ENCODE data around the gene GPR132. TPM values are rescaled to one million over a fixed set of nuclear protein-coding genes. Genes with fewer than 3 reads are reported as not detected.
"Not testable (repeated sequence)": the region's sequence is repeated elsewhere in the genome, so short reads cannot be mapped to it uniquely, and the experiment has no call there.

The GPR132 gene, protein sequence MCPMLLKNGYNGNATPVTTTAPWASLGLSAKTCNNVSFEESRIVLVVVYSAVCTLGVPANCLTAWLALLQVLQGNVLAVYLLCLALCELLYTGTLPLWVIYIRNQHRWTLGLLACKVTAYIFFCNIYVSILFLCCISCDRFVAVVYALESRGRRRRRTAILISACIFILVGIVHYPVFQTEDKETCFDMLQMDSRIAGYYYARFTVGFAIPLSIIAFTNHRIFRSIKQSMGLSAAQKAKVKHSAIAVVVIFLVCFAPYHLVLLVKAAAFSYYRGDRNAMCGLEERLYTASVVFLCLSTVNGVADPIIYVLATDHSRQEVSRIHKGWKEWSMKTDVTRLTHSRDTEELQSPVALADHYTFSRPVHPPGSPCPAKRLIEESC
- 10 to 100 TPM in 1 of 4 donors, 1 to 10 TPM in 1, under 1 TPM in 2; 0.20 to 11.6 (median 2.1) TPM for total RNA-seq

DNA sequence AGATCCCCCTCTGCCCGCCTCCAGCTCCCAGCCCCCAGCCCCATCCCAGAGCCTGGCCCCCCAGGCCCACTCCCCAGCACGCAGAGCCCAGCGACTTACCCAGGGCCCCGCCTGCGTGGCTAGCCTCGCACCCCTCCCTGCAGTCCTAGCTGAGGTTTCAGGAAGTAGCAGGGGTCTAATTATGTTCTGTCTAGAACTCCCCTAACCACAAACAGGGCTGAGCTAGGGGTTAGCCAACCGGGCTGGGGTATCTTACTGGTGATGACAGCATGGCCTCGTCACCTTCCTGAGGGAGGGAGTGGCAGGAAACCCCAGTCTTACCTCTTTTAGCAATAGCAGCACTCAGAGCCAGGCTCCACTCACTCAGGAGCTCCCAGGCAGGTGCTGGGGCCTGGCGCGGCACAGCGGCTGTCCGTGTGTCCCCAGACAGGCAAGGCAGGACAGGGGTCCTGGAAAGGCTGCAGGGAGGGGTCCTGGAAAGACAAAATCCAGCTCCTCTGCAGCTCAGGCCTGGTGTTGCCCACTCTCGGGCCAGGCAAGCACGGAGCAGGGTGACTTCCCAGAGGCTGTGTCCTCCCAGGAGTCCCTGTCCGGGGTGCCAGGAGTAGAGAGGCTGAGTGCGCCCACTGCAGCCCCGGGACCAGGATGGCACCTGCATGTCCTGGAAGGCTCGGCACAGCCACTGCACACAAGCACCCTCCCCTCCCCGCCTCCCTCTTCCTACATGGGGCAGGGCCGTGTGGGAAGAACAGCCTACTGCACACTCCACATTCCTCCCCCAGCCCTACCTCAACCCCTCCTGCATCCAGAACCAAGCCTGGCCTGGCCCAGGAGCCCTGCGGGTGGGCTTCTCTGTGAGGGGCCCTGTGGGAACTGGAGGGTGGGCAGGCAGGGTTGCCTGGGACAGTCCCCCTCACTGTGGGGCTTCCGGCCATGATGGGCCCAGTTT is at the start of gene GPR132:
Gene GPR132 (minus strand): TSS at position 151 of the 949 bp plus-strand sequence. CDS start 10,010 bp downstream, outside the sequence.
- Histone ChIP-seq H3K4me1 (peaks cover 0 to 19% (median 4%) of the 10 kb centered on the region in 4 donors), H3K4me3 (peak within 1 kb of the TSS in 2 of 4 donors; percentile 16 to 38), H3K9me3 (no peaks in the 10 kb centered on the region), H3K27ac (peak within 1 kb of the TSS; percentile 57 to 78 (median 75)), H3K27me3 (peaks cover 7% of the 10 kb centered on the region), H3K36me3 (no peaks in the 10 kb centered on the region)
- in situ Hi-C loops (cut with MboI; ENCODE audit: low pct_ligation_motif_present in 1 of 4, low pct_unique_long_range_greater_than_20kb in 1 of 4, low sequenced_read_pairs in 3 of 4), result no loop called here
- DNase-seq, result peak; percentile 76
- WGBS, 2 donors (ENCODE audit: low coverage in 1 of 2), result 63% methylated on average over 15 of the region's 22 CpGs; no CpG with 5 or more reads in 1 of the 2 donors
- intact Hi-C loops (cut with DNase I; ENCODE audit: low total_unique reads), result no loop called here
- TF ChIP-seq POLR2AphosphoS5 (IDR thresholded peaks at IDR 0.05) (peak in 2 of 3 donors; percentile 61 to 78), POLR2A (IDR thresholded peaks at IDR 0.05) (peak; percentile 76)
- TF ChIP-seq, protein P1, sequence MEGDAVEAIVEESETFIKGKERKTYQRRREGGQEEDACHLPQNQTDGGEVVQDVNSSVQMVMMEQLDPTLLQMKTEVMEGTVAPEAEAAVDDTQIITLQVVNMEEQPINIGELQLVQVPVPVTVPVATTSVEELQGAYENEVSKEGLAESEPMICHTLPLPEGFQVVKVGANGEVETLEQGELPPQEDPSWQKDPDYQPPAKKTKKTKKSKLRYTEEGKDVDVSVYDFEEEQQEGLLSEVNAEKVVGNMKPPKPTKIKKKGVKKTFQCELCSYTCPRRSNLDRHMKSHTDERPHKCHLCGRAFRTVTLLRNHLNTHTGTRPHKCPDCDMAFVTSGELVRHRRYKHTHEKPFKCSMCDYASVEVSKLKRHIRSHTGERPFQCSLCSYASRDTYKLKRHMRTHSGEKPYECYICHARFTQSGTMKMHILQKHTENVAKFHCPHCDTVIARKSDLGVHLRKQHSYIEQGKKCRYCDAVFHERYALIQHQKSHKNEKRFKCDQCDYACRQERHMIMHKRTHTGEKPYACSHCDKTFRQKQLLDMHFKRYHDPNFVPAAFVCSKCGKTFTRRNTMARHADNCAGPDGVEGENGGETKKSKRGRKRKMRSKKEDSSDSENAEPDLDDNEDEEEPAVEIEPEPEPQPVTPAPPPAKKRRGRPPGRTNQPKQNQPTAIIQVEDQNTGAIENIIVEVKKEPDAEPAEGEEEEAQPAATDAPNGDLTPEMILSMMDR (IDR thresholded peaks at IDR 0.05), result no peak

DNA sequence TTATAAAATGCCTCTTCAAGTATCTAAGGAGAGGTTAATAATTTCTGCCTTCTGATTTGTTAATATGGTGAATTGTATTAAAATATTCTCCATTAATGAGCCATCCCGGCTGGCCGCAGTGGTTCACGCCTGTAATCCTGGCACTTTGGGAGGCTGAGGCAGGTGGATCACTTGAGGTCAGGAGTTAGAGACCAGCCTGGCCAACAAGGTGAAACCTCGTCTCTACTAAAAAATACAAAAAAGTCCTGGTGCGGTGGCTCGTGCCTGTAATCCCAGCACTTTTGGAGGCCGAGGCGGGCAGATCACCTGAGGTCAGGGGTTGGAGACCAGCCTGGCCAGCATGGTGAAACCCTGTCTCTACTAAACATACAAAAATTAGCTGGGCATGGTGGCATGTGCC is 44.0 kb upstream of the GPR132 start:
- DNase-seq; H3K27ac ChIP-seq; intact Hi-C loops (cut with DNase I; ENCODE audit: low total_unique reads): not testable (repeated sequence)

DNA sequence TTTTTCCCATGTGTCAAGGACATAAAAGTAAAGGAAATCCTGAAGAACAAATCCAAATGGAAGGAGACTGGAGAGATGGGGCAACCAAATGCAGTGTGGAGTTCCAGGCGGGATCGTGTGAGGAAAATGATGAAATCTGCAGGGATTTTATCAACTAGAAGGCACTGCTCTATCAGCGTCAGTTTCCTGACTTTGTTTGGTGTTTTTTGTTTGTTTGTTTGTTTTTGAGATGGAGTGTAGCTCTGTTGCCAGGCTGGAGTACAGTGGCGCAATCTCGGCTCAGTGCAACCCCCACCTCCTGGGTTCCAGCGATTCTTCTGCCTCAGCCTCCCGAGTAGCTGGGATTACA is 43.3 kb upstream of the GPR132 start:
- Histone ChIP-seq H3K4me1 (no peaks in the 10 kb centered on the region), H3K27ac (no peak overlapping the region), H3K4me3 (no peak overlapping the region), H3K36me3 (no peaks in the 10 kb centered on the region), H3K9me3 (no peaks in the 10 kb centered on the region), H3K27me3 (peaks cover 44% of the 10 kb centered on the region)
- 82 to 98% methylated on average over 5 to 7 of the region's 7 CpGs for WGBS, 2 donors (ENCODE audit: low coverage in 1 of 2)
- no peak for DNase-seq
- intact Hi-C loops (cut with DNase I; ENCODE audit: low total_unique reads) (no loop called here), in situ Hi-C loops (cut with MboI; ENCODE audit: low pct_ligation_motif_present in 1 of 4, low pct_unique_long_range_greater_than_20kb in 1 of 4, low sequenced_read_pairs in 3 of 4) (no loop called here)
- TF ChIP-seq, protein P1 (IDR thresholded peaks at IDR 0.05), result no peak
- TF ChIP-seq POLR2A (IDR thresholded peaks at IDR 0.05), result no peak
- no peak for TF ChIP-seq POLR2AphosphoS5 (IDR thresholded peaks at IDR 0.05)
- TF ChIP-seq EP300 (IDR thresholded peaks at IDR 0.05; ENCODE audit: low read depth), result no peak

More for the DNA sequence above, 44.0 kb upstream of the GPR132 start:
- H3K4me1 ChIP-seq; H3K36me3 ChIP-seq; H3K9me3 ChIP-seq; in situ Hi-C loops (cut with MboI; ENCODE audit: low pct_ligation_motif_present in 1 of 4, low pct_unique_long_range_greater_than_20kb in 1 of 4, low sequenced_read_pairs in 3 of 4); H3K4me3 ChIP-seq: not testable (repeated sequence)
- peaks cover 36% of the 10 kb centered on the region for H3K27me3 ChIP-seq
- 90 to 100% methylated on average over 1 to 8 of the region's 8 CpGs for WGBS, 2 donors (ENCODE audit: low coverage in 1 of 2)

DNA sequence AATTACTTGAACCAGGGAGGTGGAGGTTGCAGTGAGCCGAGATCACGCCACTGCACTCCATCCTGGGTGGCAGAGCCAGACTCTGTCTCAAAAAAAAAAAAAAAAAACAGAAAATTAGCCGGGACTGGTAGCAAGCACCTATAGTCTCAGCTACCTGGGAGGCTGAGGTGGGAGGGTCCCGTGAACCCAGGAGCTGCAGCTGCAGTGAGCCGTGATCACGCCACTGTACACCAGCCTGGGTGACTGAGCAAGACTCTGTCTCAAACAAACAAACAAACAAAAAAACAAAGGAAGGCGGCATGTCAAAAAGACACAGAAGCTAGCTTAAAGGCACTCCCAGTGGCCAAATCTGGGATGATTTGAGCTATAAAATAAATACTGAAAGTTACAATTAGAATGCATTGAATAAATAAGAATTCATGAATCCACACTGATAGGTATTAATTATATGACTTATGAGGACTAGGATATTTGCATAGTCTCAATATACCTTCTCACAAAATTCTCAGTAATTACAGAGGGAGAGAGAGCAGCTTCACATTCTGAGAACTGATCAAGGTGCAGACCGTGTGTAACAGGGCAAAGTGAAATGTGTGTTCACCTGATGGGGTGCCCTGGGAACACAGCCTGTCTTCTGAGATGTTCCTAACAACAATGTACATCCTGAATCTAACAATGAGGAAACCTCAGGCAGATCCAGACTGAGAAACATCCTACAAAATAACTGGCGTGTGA is 42.7 kb upstream of the GPR132 start:
- Histone ChIP-seq H3K27ac (no peak overlapping the region), H3K4me3 (no peak overlapping the region), H3K4me1 (no peaks in the 10 kb centered on the region), H3K36me3 (no peaks in the 10 kb centered on the region), H3K9me3 (no peaks in the 10 kb centered on the region), H3K27me3 (peaks cover 48% of the 10 kb centered on the region)
- TF ChIP-seq POLR2A (IDR thresholded peaks at IDR 0.05) (no peak), POLR2AphosphoS5 (IDR thresholded peaks at IDR 0.05) (no peak), EP300 (IDR thresholded peaks at IDR 0.05; ENCODE audit: low read depth) (no peak)
- TF ChIP-seq, protein P1 (IDR thresholded peaks at IDR 0.05), result no peak
- 49 to 51% methylated on average over 9 of the region's 9 CpGs for WGBS, 2 donors (ENCODE audit: low coverage in 1 of 2)
- in situ Hi-C loops (cut with MboI; ENCODE audit: low pct_ligation_motif_present in 1 of 4, low pct_unique_long_range_greater_than_20kb in 1 of 4, low sequenced_read_pairs in 3 of 4), result no loop called here
- DNase-seq, result no peak
- intact Hi-C loops (cut with DNase I; ENCODE audit: low total_unique reads), result no loop called here
